HG02840 (cell line): ENCODE data around the gene NFE2L3.
"Not testable (repeated sequence)": the region's sequence is repeated elsewhere in the genome, so short reads cannot be mapped to it uniquely, and the experiment has no call there.

Experiments used
- ATAC-seq: cut with Tn5 transposase; IDR thresholded peaks from one replicate; pipeline ENCODE4 v1.9.1; 2021; ENCODE audit warnings: mild to moderate bottlenecking, moderate library complexity, moderate number of reproducible peaks; ENCODE audit not compliant: unreplicated experiment, low FRiP score

The NFE2L3 gene, protein sequence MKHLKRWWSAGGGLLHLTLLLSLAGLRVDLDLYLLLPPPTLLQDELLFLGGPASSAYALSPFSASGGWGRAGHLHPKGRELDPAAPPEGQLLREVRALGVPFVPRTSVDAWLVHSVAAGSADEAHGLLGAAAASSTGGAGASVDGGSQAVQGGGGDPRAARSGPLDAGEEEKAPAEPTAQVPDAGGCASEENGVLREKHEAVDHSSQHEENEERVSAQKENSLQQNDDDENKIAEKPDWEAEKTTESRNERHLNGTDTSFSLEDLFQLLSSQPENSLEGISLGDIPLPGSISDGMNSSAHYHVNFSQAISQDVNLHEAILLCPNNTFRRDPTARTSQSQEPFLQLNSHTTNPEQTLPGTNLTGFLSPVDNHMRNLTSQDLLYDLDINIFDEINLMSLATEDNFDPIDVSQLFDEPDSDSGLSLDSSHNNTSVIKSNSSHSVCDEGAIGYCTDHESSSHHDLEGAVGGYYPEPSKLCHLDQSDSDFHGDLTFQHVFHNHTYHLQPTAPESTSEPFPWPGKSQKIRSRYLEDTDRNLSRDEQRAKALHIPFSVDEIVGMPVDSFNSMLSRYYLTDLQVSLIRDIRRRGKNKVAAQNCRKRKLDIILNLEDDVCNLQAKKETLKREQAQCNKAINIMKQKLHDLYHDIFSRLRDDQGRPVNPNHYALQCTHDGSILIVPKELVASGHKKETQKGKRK

DNA sequence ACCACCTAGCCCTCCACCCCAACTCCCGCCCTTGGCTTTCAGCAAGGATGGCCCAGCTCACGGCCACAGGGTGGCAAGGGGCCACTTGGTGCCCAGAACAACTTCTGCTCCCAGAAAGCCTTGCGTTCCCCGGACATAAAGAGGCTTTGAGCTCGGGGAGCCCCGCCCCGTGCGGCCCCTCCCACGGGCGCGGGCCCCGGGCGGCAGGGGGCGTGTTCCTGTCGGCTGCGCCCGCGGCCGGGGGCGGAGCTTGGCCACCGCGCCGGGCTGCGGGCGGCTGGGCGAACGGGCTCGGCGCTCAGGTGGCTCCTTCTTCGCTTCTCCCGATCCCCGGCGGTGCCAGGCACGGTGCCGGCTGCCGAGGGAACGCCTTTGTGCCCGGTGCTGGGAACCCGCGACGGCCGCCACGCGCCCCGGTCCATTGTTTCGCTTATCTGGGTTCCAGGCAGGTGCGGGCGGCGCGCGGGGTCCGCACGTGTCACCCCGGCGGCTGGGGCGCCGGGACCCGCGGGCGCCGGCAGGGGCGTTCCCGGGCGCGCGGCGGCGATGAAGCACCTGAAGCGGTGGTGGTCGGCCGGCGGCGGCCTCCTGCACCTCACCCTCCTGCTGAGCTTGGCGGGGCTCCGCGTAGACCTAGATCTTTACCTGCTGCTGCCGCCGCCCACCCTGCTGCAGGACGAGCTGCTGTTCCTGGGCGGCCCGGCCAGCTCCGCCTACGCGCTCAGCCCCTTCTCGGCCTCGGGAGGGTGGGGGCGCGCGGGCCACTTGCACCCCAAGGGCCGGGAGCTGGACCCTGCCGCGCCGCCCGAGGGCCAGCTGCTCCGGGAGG lies at the start of gene NFE2L3:
TSS of gene NFE2L3 (plus strand) at position 246 of the 829 bp plus-strand sequence. CDS start at position 547, 301 bp downstream.
- peak; percentile 61 for ATAC-seq

GRCh38 chr7:26103596-26103995 lies 48.4 kb upstream of the NFE2L3 start:
- ATAC-seq: no peak

DNA sequence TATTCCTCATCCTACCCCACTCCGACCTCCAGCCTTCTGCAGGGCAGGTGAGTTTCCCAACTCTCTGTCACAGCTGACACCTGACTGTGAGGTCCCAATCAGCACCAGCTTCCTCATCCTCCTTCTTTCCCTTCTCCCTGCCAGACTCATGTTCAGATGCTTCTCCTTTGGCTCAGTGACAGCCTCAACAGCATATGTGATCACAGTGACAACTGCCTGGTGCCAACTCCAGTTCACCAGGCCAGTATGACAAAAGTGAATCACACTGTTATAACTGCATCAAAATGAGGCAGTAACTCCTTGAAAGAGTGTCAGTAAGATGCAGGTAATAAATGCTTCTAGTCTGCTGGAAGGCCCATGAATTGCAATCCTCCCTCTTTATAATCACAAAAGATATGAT lies 46.8 kb upstream of the NFE2L3 start:
- no peak for ATAC-seq

- no peak for ATAC-seq
Measured at GRCh38 chr7:26105931-26106330, 46.1 kb upstream of the NFE2L3 start.

GRCh38 chr7:26112203-26112740 lies 39.7 kb upstream of the NFE2L3 start:
- no peak for ATAC-seq

DNA sequence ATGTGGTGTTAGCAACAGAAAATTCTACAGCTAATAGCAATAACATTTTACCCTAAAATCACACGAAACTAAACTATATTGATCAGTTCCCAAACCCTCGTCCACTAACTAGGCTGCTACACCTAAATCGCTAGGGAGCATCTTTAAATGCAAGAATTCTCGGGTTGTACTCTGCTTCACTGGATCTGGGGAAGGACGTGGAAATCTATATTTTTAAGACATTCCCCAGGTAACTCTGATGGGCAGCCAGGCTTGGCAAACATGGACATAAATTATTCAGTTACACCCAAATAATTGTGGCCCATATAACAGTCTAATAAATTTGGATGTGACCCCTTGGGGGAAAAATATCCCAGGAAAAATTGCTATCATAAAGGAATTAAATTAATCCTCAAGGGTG lies 36.3 kb upstream of the NFE2L3 start:
- no peak for ATAC-seq

GRCh38 chr7:26117142-26117807 lies 34.7 kb upstream of the NFE2L3 start:
- no peak for ATAC-seq

DNA sequence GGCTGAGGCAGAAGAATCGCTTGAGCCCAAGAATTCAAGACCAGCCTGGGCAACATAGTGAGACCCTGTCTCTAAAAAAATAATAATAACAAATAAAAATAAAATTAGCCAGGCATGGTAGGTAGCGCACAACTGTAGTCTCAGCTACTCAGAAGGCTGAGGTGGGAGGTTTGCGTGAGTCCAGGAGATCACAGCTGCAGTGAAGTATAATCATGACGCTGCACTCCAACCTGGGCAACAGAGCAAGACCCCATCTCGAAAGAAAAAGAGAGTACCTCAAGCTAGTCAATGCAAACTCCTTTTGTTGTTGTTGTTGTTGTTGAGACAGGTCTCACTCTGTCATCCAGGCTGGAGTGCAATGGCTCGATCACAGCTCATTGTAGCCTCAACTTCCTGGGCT lies 34.0 kb upstream of the NFE2L3 start:
- no peak for ATAC-seq

DNA sequence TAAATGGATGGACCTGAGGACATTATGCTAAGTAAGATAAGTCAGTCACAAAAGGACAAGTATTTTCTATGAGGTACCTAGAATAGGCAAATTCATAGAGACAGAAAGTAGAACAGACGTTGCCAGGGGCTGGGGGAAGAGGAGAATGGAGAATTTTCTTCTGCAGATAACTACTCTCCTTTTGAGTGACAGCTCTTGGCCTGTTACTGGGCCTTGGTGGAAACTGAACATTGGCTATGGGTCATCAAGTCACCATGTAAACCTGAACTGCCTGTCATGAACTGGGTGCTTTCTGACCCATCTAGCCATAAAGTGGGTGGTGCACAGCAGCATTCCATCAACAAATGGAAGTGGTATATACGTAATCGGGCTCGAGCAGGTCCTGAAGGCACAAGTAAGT lies 29.3 kb upstream of the NFE2L3 start:
- no peak for ATAC-seq

DNA sequence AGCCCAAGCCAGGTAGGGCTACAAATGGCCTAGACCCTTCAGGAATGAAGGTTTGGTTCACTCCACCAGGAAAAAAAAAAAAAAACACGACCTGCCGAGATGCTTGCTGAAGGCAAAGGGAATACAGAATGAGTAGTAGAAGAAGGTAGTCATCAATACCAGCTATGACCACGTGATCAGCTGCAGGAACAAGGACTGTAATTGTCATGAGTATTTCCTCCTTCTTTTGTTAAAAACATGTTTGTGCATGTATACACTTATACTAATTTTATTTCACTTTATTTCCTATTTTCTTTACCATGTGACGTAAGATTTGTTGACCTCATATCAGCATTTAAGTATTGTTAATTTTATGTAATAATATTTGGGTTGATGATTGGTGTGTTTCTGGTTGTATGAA lies 27.2 kb upstream of the NFE2L3 start:
- not testable (repeated sequence) for ATAC-seq

- ATAC-seq: no peak
Measured at GRCh38 chr7:26127411-26127810, 24.6 kb upstream of the NFE2L3 start.

- ATAC-seq: no peak
Measured at GRCh38 chr7:26131056-26131589, 20.9 kb upstream of the NFE2L3 start.

GRCh38 chr7:26135076-26135475 lies 16.9 kb upstream of the NFE2L3 start:
- ATAC-seq: no peak

DNA sequence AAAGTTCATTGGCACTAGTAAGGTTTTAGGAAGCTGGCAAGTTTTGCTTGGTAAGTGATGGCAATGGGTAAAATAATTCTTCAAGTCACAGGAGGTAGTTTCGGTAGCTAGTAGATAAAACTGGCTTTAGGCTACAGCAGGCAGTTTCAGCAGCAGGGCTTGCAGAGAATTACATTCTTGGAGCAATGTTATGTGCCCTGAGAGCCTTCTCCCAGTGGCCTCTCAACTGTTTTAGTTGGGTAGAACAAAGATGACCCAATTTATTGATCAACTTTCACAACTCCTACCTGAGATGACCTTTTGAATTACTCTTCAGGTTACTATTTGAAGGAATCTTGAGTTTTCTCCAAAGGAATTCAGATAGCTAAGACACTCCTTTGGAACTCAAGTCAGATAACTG lies 16.4 kb upstream of the NFE2L3 start:
- no peak for ATAC-seq

DNA sequence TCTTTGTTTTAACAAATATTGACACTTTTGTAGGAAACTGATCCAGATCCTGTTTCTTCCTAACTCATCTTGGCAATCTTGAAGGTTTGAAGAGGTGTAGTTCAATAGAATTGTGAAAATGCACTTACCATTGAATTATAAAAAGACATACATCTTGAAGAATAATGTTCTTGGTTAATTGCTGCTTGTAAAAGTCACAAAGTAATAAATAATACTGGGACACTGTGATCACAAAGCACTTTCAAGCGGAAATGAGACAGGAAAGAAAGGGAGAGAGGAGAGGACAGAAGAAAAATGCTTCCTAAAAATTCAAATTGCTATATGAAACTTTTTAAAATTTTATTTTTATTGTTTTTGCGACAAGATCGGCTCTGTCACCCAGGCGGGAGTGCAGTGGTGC lies 15.2 kb upstream of the NFE2L3 start:
- no peak for ATAC-seq

GRCh38 chr7:26140380-26140779 lies 11.6 kb upstream of the NFE2L3 start:
- no peak for ATAC-seq

DNA sequence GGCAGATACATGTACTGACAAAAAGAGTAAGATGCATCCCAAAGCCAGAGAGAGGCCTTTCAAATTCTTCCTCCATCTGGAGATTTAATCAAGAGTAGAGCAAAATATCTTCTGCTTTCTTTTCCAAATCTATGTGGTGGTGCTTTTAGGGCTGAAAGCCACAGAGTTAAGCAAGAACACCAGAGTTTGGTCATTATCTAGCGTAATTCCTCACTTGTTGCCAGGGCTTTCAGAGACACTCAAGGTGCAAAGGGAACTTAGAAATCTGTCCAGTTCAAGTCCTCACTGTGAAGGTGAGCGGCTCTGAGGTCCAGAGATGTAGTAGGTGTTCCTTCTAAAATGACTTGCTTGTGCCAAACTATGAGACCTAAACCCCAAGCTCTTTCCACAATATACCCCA lies 10.9 kb upstream of the NFE2L3 start:
- ATAC-seq: no peak

- ATAC-seq: no peak
Measured at GRCh38 chr7:26143298-26144048, 8.5 kb upstream of the NFE2L3 start.
